Suppressor macrophage treated with lipopolysaccharide for 1 hour (primary cell): ENCODE data around the gene ANXA6.
"Not testable (repeated sequence)": the region's sequence is repeated elsewhere in the genome, so short reads cannot be mapped to it uniquely, and the experiment has no call there.

ENCODE experiments used
- DNase-seq, 3 donors: peaks; one replicate each; pipeline ENCODE4 v3.0.0-alpha.2; 2020 to 2022

The ANXA6 gene

GRCh38 chr5:151179489-151179840 lies 21.9 kb upstream of the ANXA6 start:
- DNase-seq, result no peak

GRCh38 chr5:151178777-151179488 lies 21.4 kb upstream of the ANXA6 start:
- no peak for DNase-seq

- DNase-seq, result no peak
Observed at GRCh38 chr5:151178372-151178771, 20.8 kb upstream of the ANXA6 start.

GRCh38 chr5:151176268-151176667 lies 18.7 kb upstream of the ANXA6 start:
- not testable (repeated sequence) for DNase-seq

- DNase-seq, result no peak
Observed at GRCh38 chr5:151174612-151175101, 17.1 kb upstream of the ANXA6 start.

- DNase-seq, result no peak
Observed at GRCh38 chr5:151173711-151174611, 16.4 kb upstream of the ANXA6 start.

GRCh38 chr5:151171529-151171928 lies 13.9 kb upstream of the ANXA6 start:
- peak; percentile 37 to 51 (median 39) for DNase-seq

GRCh38 chr5:151168602-151169344 lies 11.2 kb upstream of the ANXA6 start:
- no peak for DNase-seq

- DNase-seq, result no peak
Observed at GRCh38 chr5:151167022-151167421, 9.4 kb upstream of the ANXA6 start.

GRCh38 chr5:151164687-151165392 lies 7.3 kb upstream of the ANXA6 start:
- DNase-seq, result peak; percentile 84 to 90 (median 86)

GRCh38 chr5:151162776-151163175 lies 5.2 kb upstream of the ANXA6 start:
- no peak for DNase-seq

GRCh38 chr5:151159649-151160373 lies 2.2 kb upstream of the ANXA6 start:
- no peak for DNase-seq

- no peak for DNase-seq
Observed at GRCh38 chr5:151158287-151158661, 695 bp upstream of the ANXA6 start.

GRCh38 chr5:151156507-151157420 lies 815 bp downstream of the ANXA6 start:
- no peak for DNase-seq

GRCh38 chr5:151155775-151156506 lies 1.6 kb downstream of the ANXA6 start:
- peak in 1 of 3 donors; percentile 24 for DNase-seq

GRCh38 chr5:151154931-151155774 lies 2.4 kb downstream of the ANXA6 start:
- peak in 2 of 3 donors; percentile 58 to 70 for DNase-seq

GRCh38 chr5:151153766-151154272 lies 3.8 kb downstream of the ANXA6 start:
- peak in 1 of 3 donors; percentile 47 for DNase-seq

- DNase-seq, result peak in 1 of 3 donors; percentile 38
Observed at GRCh38 chr5:151153300-151153699, 4.3 kb downstream of the ANXA6 start.

- DNase-seq, result peak; percentile 89 to 94 (median 94)
Observed at GRCh38 chr5:151151793-151152192, 5.8 kb downstream of the ANXA6 start.
